BLaER1 (cell line): ENCODE data around the gene SLC7A1.
A peak's percentile ranks its signal among the peaks of the same experiment; 100 is the strongest.

Source experiments
- H3K27ac ChIP-seq: shearing (Covaris generic); formaldehyde crosslinking; 2 replicates; pipeline ENCODE4 v1.8.1; 2022
- H3K27me3 ChIP-seq: shearing (Covaris generic); formaldehyde crosslinking; 2 replicates; pipeline ENCODE4 v1.8.1; 2022
- H3K36me3 ChIP-seq: shearing (Covaris generic); formaldehyde crosslinking; 2 replicates; pipeline ENCODE4 v1.8.1; 2022
- H3K4me1 ChIP-seq: shearing (Covaris generic); formaldehyde crosslinking; 2 replicates; pipeline ENCODE4 v1.8.1; 2022
- H3K4me2 ChIP-seq: shearing (Covaris generic); formaldehyde crosslinking; 2 replicates; pipeline ENCODE4 v1.8.1; 2022
- H3K4me3 ChIP-seq: shearing (Covaris generic); formaldehyde crosslinking; 2 replicates; pipeline ENCODE4 v1.8.1; 2022
- H3K9ac ChIP-seq: shearing (Covaris generic); formaldehyde crosslinking; 2 replicates; pipeline ENCODE4 v1.8.1; 2022
- H3K9me3 ChIP-seq: shearing (Covaris generic); formaldehyde crosslinking; 2 replicates; pipeline ENCODE4 v1.8.1; 2022
- H4K20me1 ChIP-seq: shearing (Covaris generic); formaldehyde crosslinking; 2 replicates; pipeline ENCODE4 v1.8.1; 2022
- Cebpa-rat ChIP-seq: shearing (Covaris generic); IDR thresholded peaks from 2 replicates; pipeline ENCODE4 v1.8.1; 2022

SLC7A1 gene

DNA sequence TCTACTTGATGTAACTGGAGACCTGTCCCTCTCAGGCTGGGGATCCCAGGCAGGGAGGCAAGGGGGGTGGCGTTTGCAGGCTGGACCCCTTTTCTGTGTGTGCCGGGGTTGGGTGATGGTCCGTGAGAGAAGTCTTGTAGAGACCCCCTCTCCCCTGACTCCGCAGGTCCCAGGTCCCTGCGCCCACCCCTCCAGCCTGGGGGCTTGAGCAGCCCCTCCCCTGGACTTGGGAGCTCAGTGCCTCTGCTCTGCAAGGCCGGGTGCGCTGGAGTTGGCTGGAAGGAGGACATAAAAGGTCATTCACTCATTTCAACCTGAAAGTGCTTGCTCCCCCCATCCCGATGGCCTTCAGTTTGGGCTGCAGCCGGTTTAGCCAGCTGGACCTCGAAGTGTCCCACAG is 89.5 kb downstream of the SLC7A1 start:
- Histone ChIP-seq H3K9ac (no peak overlapping the region), H3K4me3 (no peak overlapping the region), H3K27ac (no peak overlapping the region), H3K4me1 (peaks cover 47% of the 10 kb centered on the region), H4K20me1 (peaks cover 44% of the 10 kb centered on the region), H3K9me3 (no peaks in the 10 kb centered on the region), H3K36me3 (peaks cover 9% of the 10 kb centered on the region), H3K4me2 (no peak overlapping the region), H3K27me3 (no peaks in the 10 kb centered on the region)
- no peak for TF ChIP-seq Cebpa-rat

DNA sequence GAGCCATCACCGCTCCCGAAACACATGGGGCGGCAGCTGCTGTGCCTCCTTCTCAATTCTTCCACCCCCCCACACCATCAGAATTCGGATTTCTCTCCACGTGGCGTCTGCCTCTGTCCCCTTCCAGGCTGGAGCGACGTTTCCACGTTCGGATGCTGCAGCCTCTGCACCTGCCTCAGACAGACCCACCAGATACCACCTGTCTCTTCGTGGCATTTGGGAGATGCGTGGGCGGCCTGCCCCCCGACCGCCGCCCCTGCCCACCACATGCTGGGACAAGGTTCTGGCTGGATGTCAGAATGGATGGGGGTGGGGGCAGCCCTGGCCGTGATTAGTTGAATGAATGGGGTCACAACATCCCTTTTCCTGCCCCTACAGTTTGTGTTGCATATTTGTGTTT is 90.0 kb downstream of the SLC7A1 start:
- H3K4me3 ChIP-seq = no peak overlapping the region
- H3K9me3 ChIP-seq = no peaks in the 10 kb centered on the region
- H3K9ac ChIP-seq = no peak overlapping the region
- H4K20me1 ChIP-seq = peaks cover 40% of the 10 kb centered on the region
- TF ChIP-seq Cebpa-rat = no peak
- H3K4me1 ChIP-seq = peaks cover 51% of the 10 kb centered on the region
- H3K27me3 ChIP-seq = no peaks in the 10 kb centered on the region
- no peak overlapping the region for H3K27ac ChIP-seq
- peaks cover 4% of the 10 kb centered on the region; the same call in 1 of the 2 replicates for H3K36me3 ChIP-seq
- H3K4me2 ChIP-seq = no peak overlapping the region

DNA sequence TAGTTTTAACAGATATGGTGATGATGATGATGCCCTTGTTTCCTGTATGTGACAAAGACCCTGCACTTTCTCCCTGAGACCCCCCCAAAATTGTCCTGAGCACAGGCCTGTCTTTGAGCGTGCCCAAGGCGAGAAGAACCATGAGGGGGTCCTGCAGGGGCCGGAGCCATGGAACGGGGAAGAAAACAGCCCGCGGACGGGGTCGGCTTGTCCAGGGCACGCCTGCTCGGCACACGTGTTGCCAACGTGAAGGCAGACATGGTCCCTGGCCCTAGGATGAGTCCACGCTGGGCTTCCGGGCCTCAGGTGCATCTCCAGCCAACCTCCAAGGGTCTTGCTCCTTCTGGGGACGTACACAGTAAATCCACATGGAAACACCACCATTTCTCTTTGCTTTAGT is 90.8 kb downstream of the SLC7A1 start:
- Histone ChIP-seq H4K20me1 (peaks cover 32% of the 10 kb centered on the region), H3K4me2 (no peak overlapping the region), H3K27me3 (no peaks in the 10 kb centered on the region), H3K27ac (no peak overlapping the region), H3K36me3 (no peaks in the 10 kb centered on the region), H3K9me3 (no peaks in the 10 kb centered on the region), H3K4me3 (no peak overlapping the region), H3K4me1 (peaks cover 60% of the 10 kb centered on the region), H3K9ac (no peak overlapping the region)
- TF ChIP-seq Cebpa-rat = no peak

DNA sequence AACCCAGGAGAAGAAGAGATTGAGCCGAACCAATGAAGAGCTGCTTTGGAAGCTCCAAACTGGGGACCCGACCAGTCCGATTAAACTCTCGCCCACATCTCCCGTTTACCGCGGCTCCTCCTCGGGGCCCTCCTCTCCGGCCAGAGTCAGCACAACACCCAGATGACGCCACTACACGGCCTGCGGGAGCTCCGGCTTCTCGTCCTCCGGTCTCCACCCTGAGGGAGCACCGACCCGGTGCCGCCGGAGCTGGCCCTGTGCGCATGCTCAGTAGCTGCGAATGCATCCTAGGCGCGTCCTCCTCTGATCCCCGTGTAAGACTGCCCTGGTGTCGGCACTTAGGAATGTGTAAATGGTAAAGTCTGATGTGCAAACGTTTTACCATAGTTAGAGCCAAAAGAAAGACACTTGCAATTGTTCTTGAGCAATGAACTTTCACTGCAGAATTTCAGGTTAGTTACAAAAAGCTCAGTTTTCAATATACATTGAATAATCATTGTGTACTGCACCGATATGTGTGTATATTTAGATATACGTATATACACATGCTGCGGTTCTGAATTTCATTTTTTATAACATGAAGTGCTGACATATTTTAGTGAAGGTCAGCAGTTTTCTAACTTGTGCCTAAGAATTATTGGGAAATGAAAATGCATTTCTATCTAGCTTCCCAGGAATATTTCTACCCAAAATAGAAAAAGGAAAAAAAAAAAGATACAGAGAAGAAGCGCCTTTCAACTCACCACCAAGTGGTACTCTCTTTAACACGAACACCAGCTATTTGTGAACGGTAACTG is 92.2 kb downstream of the SLC7A1 start:
- Histone ChIP-seq H3K36me3 (no peaks in the 10 kb centered on the region), H3K4me1 (peaks cover 48% of the 10 kb centered on the region), H3K27ac (no peak overlapping the region), H3K9ac (no peak overlapping the region), H4K20me1 (peaks cover 17% of the 10 kb centered on the region), H3K4me2 (no peak overlapping the region), H3K27me3 (no peaks in the 10 kb centered on the region), H3K9me3 (no peaks in the 10 kb centered on the region), H3K4me3 (no peak overlapping the region)
- no peak for TF ChIP-seq Cebpa-rat

GRCh38 chr13:29502391-29503008 is 93.0 kb downstream of the SLC7A1 start:
- H3K4me1 ChIP-seq = peaks cover 41% of the 10 kb centered on the region
- H3K9me3 ChIP-seq = no peaks in the 10 kb centered on the region
- H3K27me3 ChIP-seq = no peaks in the 10 kb centered on the region
- H3K27ac ChIP-seq = no peak overlapping the region
- no peak for TF ChIP-seq Cebpa-rat
- peaks cover 10% of the 10 kb centered on the region for H4K20me1 ChIP-seq
- H3K4me3 ChIP-seq = no peak overlapping the region
- no peaks in the 10 kb centered on the region for H3K36me3 ChIP-seq
- no peak overlapping the region for H3K4me2 ChIP-seq
- no peak overlapping the region for H3K9ac ChIP-seq

GRCh38 chr13:29501674-29502073 is 93.8 kb downstream of the SLC7A1 start:
- no peak for TF ChIP-seq Cebpa-rat
- H3K9me3 ChIP-seq = no peaks in the 10 kb centered on the region
- H3K4me3 ChIP-seq = no peak overlapping the region
- H3K4me1 ChIP-seq = peaks cover 41% of the 10 kb centered on the region
- H3K36me3 ChIP-seq = no peaks in the 10 kb centered on the region
- peaks cover 2% of the 10 kb centered on the region; the same call in 1 of the 2 replicates for H4K20me1 ChIP-seq
- H3K9ac ChIP-seq = no peak overlapping the region
- no peak overlapping the region for H3K27ac ChIP-seq
- no peak overlapping the region for H3K4me2 ChIP-seq
- no peaks in the 10 kb centered on the region for H3K27me3 ChIP-seq

GRCh38 chr13:29500386-29500785 is 95.1 kb downstream of the SLC7A1 start:
- Histone ChIP-seq H3K9ac (no peak overlapping the region), H3K4me3 (no peak overlapping the region), H4K20me1 (no peaks in the 10 kb centered on the region), H3K27me3 (no peaks in the 10 kb centered on the region), H3K36me3 (no peaks in the 10 kb centered on the region), H3K9me3 (no peaks in the 10 kb centered on the region), H3K27ac (no peak overlapping the region), H3K4me1 (peaks cover 52% of the 10 kb centered on the region), H3K4me2 (peak overlapping the region; percentile 39)
- no peak for TF ChIP-seq Cebpa-rat

- H3K4me2 ChIP-seq = peak overlapping the region; percentile 39; the same call in 1 of the 2 replicates
Observed at GRCh38 chr13:29499506-29500165, 95.9 kb downstream of the SLC7A1 start.

GRCh38 chr13:29498426-29499040 is 97.0 kb downstream of the SLC7A1 start:
- Histone ChIP-seq H3K27ac (no peak overlapping the region), H3K4me3 (no peak overlapping the region), H3K4me2 (no peak overlapping the region), H3K27me3 (no peaks in the 10 kb centered on the region), H4K20me1 (no peaks in the 10 kb centered on the region), H3K36me3 (no peaks in the 10 kb centered on the region), H3K9ac (no peak overlapping the region), H3K4me1 (peaks cover 44% of the 10 kb centered on the region), H3K9me3 (no peaks in the 10 kb centered on the region)
- no peak for TF ChIP-seq Cebpa-rat

More at GRCh38 chr13:29499506-29500165, 95.9 kb downstream of the SLC7A1 start:
- Histone ChIP-seq H3K4me1 (peaks cover 52% of the 10 kb centered on the region), H3K27me3 (no peaks in the 10 kb centered on the region), H3K4me3 (no peak overlapping the region), H3K9ac (no peak overlapping the region), H4K20me1 (no peaks in the 10 kb centered on the region), H3K27ac (no peak overlapping the region), H3K36me3 (no peaks in the 10 kb centered on the region), H3K9me3 (no peaks in the 10 kb centered on the region)
- TF ChIP-seq Cebpa-rat = no peak
